HUES6 (cell line): ENCODE measurements around the gene EPS8.
"Not testable (repeated sequence)": the region's sequence is repeated elsewhere in the genome, so short reads cannot be mapped to it uniquely, and the experiment has no call there.

Experiments used
- H3K27ac ChIP-seq: 2 replicates; pipeline ENCODE4 v1.7.0; 2013; ENCODE audit warnings: low read depth, mild to moderate bottlenecking, low read length, inconsistent platforms
- H3K27me3 ChIP-seq: 2 replicates; pipeline ENCODE4 v1.6.1; 2013; ENCODE audit warnings: low read length; ENCODE audit not compliant: control insufficient read depth, insufficient read depth
- H3K36me3 ChIP-seq: 2 replicates; pipeline ENCODE4 v1.6.1; 2013; ENCODE audit warnings: low read length; ENCODE audit not compliant: control insufficient read depth, insufficient read depth
- H3K4me1 ChIP-seq: 2 replicates; pipeline ENCODE4 v1.6.1; 2013; ENCODE audit warnings: low read length; ENCODE audit not compliant: control insufficient read depth, insufficient read depth
- H3K4me3 ChIP-seq: 2 replicates; pipeline ENCODE4 v1.5.1; 2013; ENCODE audit warnings: low read depth, low read length
- H3K9ac ChIP-seq: one replicate; pipeline ENCODE4 v1.6.1; 2013; ENCODE audit warnings: mild to moderate bottlenecking, low read length
- H3K9me3 ChIP-seq: 2 replicates; pipeline ENCODE4 v1.6.1; 2013; ENCODE audit warnings: low read depth, low read length; ENCODE audit not compliant: control insufficient read depth, insufficient read depth

EPS8 gene

DNA sequence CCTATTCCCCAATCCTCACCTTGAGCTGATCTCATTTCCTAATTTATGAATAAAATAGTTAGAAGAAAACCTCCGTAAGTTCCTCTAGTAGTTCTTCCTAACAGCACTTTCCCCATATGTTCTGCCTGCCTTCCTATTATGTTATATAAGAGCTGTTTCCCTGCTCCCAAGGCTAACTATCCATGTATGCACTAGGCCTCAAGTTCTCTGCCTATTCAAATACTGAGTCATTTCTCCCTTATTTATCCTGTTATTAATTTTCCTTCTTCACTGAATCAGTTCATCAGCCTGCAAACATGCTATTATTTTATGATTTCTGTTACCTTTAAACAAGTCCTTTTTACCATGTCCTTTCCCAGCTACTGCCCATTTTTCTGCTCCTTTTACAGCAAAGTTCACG, 164.1 kb downstream of the EPS8 start:
- Histone ChIP-seq H3K4me3 (no peak overlapping the region), H3K9me3 (no peaks in the 10 kb centered on the region), H3K4me1 (peaks cover 11% of the 10 kb centered on the region), H3K9ac (no peak overlapping the region), H3K27ac (no peak overlapping the region), H3K36me3 (no peaks in the 10 kb centered on the region), H3K27me3 (no peaks in the 10 kb centered on the region)

DNA sequence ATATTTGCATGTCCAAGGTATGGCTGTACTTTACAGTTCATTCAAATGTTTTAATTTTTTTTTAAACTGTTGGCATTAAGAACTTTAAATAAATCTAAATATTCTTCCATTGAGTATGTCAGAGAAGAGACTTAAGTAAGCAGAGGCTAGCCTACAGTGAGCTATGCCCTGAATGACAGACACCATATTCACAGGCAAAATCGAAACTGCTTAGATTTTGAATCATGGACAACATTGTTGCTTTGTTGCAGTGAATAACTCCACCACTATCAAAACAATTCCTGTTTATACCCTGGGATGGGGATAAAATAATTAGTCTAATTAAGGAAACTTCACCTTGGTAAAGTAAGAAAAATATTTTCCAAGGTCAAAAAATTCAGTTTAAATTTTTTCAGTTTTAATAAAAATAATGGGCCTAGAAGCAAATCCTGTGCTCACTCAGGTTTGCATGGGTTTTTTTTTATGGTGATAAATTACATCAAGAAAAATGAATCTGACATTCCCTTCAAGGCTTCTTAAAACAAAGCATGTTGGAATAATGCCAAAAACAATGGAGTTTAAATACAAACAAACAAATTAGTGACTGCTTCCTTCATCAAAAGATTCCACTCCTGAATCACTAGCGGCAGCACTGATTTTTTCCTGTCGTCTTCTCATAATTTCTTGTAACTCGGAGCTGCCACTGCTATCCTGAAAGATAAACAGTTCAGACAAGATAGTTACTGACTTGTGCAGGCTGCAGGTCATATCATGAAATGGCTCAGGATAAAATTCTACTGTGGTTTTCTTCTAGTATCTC, 168.2 kb downstream of the EPS8 start:
- no peaks in the 10 kb centered on the region; the same call in 1 of the 2 replicates for H3K27me3 ChIP-seq
- H3K27ac ChIP-seq, result no peak overlapping the region
- H3K36me3 ChIP-seq, result no peaks in the 10 kb centered on the region
- peaks cover 5% of the 10 kb centered on the region; the same call in 1 of the 2 replicates for H3K9me3 ChIP-seq
- no peaks in the 10 kb centered on the region; the same call in 1 of the 2 replicates for H3K4me1 ChIP-seq
- no peak overlapping the region for H3K9ac ChIP-seq
- no peak overlapping the region for H3K4me3 ChIP-seq

DNA sequence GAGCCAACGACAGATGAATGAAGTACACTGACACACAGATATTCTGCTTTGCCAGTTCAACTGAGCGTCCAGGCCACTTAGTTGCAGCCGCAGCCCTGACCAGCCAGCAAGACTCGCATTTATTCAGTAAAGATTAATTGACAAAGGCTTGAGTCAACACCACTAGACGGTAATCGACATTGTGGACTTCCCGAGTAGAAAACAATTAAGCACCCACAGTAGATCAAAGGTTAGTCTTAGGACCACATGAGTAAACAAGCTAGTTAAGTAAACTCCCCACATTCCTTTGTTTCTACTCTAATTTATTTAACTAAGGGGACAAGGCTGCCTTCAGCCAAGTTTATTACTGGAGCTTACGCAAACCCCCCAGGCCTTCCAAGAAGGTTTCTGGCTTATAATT, 172.7 kb downstream of the EPS8 start:
- H3K27me3 ChIP-seq, H3K9ac ChIP-seq, H3K4me3 ChIP-seq, H3K27ac ChIP-seq, H3K9me3 ChIP-seq, H3K36me3 ChIP-seq, H3K4me1 ChIP-seq: not testable (repeated sequence)

- Histone ChIP-seq H3K9ac (no peak overlapping the region), H3K27me3 (no peaks in the 10 kb centered on the region; the same call in 1 of the 2 replicates), H3K36me3 (no peaks in the 10 kb centered on the region), H3K27ac (no peak overlapping the region), H3K4me3 (no peak overlapping the region), H3K4me1 (no peaks in the 10 kb centered on the region; the same call in 1 of the 2 replicates), H3K9me3 (peaks cover 9% of the 10 kb centered on the region; the same call in 1 of the 2 replicates)
Observed at GRCh38 chr12:15613981-15614380, 175.2 kb downstream of the EPS8 start.

GRCh38 chr12:15608941-15609340, 180.2 kb downstream of the EPS8 start:
- no peak overlapping the region for H3K4me3 ChIP-seq
- H3K27me3 ChIP-seq, result no peaks in the 10 kb centered on the region
- H3K9me3 ChIP-seq, result 0 out of 2 replicates have a peak, but pooled peaks cover 4% of the 10 kb centered on the region
- no peak overlapping the region for H3K9ac ChIP-seq
- H3K4me1 ChIP-seq, result no peaks in the 10 kb centered on the region
- no peaks in the 10 kb centered on the region for H3K36me3 ChIP-seq
- H3K27ac ChIP-seq, result no peak overlapping the region

DNA sequence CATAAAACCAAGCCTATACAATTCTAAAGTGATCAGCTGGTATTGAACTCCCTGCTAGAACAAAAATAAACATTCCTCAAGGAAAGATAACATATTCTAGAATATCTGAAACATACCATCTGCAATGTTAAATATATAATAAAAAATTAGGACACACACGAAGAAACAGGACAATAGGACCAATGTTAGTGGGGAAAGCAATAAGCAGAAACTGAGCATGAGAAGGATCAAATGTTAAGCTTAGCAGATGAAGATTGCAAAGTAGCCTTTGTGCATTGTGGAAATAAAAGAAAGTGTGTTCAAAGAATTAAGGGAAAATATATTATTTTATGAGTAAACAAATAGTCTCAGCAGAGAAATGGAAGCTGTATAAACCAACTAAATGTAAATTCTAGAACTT, 180.8 kb downstream of the EPS8 start:
- H3K27ac ChIP-seq, result no peak overlapping the region
- no peaks in the 10 kb centered on the region for H3K36me3 ChIP-seq
- no peaks in the 10 kb centered on the region for H3K4me1 ChIP-seq
- H3K4me3 ChIP-seq, result no peak overlapping the region
- H3K9me3 ChIP-seq, result 0 out of 2 replicates have a peak, but pooled peaks cover under 1% of the 10 kb centered on the region
- H3K27me3 ChIP-seq, result no peaks in the 10 kb centered on the region
- H3K9ac ChIP-seq, result no peak overlapping the region

- Histone ChIP-seq H3K27me3 (no peaks in the 10 kb centered on the region), H3K4me3 (no peak overlapping the region), H3K27ac (no peak overlapping the region), H3K9me3 (no peaks in the 10 kb centered on the region), H3K4me1 (no peaks in the 10 kb centered on the region), H3K36me3 (no peaks in the 10 kb centered on the region), H3K9ac (no peak overlapping the region)
Observed at GRCh38 chr12:15605881-15606590, 183.2 kb downstream of the EPS8 start.

GRCh38 chr12:15603474-15604085, 185.6 kb downstream of the EPS8 start:
- no peak overlapping the region for H3K4me3 ChIP-seq
- H3K4me1 ChIP-seq, result no peaks in the 10 kb centered on the region
- no peak overlapping the region for H3K27ac ChIP-seq
- H3K36me3 ChIP-seq, result no peaks in the 10 kb centered on the region
- no peaks in the 10 kb centered on the region for H3K27me3 ChIP-seq
- no peak overlapping the region for H3K9ac ChIP-seq
- H3K9me3 ChIP-seq, result no peaks in the 10 kb centered on the region

- H3K4me1 ChIP-seq, result no peaks in the 10 kb centered on the region
- H3K9ac ChIP-seq, result no peak overlapping the region
- H3K27me3 ChIP-seq, result no peaks in the 10 kb centered on the region
- H3K36me3 ChIP-seq, result no peaks in the 10 kb centered on the region
- H3K27ac ChIP-seq, result no peak overlapping the region
- no peak overlapping the region for H3K4me3 ChIP-seq
- no peaks in the 10 kb centered on the region for H3K9me3 ChIP-seq
Observed at GRCh38 chr12:15602051-15602672, 187.0 kb downstream of the EPS8 start.

GRCh38 chr12:15601210-15601800, 187.9 kb downstream of the EPS8 start:
- Histone ChIP-seq H3K9ac (no peak overlapping the region), H3K9me3 (no peaks in the 10 kb centered on the region), H3K36me3 (no peaks in the 10 kb centered on the region), H3K4me3 (no peak overlapping the region), H3K27me3 (no peaks in the 10 kb centered on the region), H3K4me1 (no peaks in the 10 kb centered on the region), H3K27ac (no peak overlapping the region)
